ENCODE data around the gene SLC5A9.

GRCh38 chr1:48216941-48217340 is 5.6 kb upstream of the SLC5A9 start:
- TF ChIP-seq CTCF (conservative IDR thresholded peaks at IDR 0.05 in 1 of 2, IDR thresholded peaks at IDR 0.05 in 1 of 2; ENCODE audit: low read depth in 1 of 2, low read length in 2 of 2), result no peak
- no peak for TF ChIP-seq EZH2 (IDR thresholded peaks at IDR 0.05; ENCODE audit: low read length, missing control alignments)

Measured in fibroblast of lung (primary cell).